Fibroblast of lung (primary cell): ENCODE measurements around the gene ITGB4. TPM values are rescaled to one million over a fixed set of nuclear protein-coding genes. Genes with fewer than 3 reads are reported as not detected.
A peak's percentile ranks its signal among the peaks of the same experiment; 100 is the strongest.

Source experiments
- DNase-seq, 2 donors: peaks; one replicate each; pipeline versions ENCODE4 v3.0.0 to v3.0.0-alpha.2; 2010; ENCODE audit warnings: low read depth in 2 of 2
- H2AFZ ChIP-seq: 2 replicates; pipeline ENCODE4 v1.5.1; 2012; ENCODE audit warnings: low read length, control low read depth, inconsistent platforms
- H3K27ac ChIP-seq: 2 replicates; pipeline ENCODE4 v1.5.1; 2011; ENCODE audit warnings: low read length, control low read depth; ENCODE audit not compliant: insufficient read depth
- H3K27me3 ChIP-seq: 2 replicates; pipeline ENCODE4 v1.5.1; 2011; ENCODE audit warnings: mild to moderate bottlenecking, low read length; ENCODE audit not compliant: control insufficient read depth, insufficient read depth
- H3K36me3 ChIP-seq: 2 replicates; pipeline ENCODE4 v1.5.1; 2011; ENCODE audit warnings: low read length; ENCODE audit not compliant: control insufficient read depth, insufficient read depth
- H3K4me1 ChIP-seq: 2 replicates; pipeline ENCODE4 v1.5.1; 2011; ENCODE audit warnings: low read length; ENCODE audit not compliant: control insufficient read depth, insufficient read depth; ENCODE audit errors: extremely low read depth
- H3K4me2 ChIP-seq: 2 replicates; pipeline ENCODE4 v1.5.1; 2011; ENCODE audit warnings: low read length, control low read depth; ENCODE audit not compliant: insufficient read depth; ENCODE audit errors: extremely low read depth
- H3K4me3 ChIP-seq, 4 experiments: fragments of 200-600 bp in 1 of 4; sonication (generic) in 1 of 4; replicated peaks in 1 of 4; 2 replicates each; pipeline ENCODE4 v1.5.1; 2011 to 2016; ENCODE audit warnings: low read length in 4 of 4, low read depth in 3 of 4, mild to moderate bottlenecking in 3 of 4, control low read depth in 2 of 4, inconsistent platforms in 1 of 4, mixed read lengths in 1 of 4; ENCODE audit not compliant: insufficient read depth in 1 of 4; ENCODE audit errors: control extremely low read depth in 1 of 4
- H3K79me2 ChIP-seq: 2 replicates; pipeline ENCODE4 v1.5.1; 2012; ENCODE audit warnings: mild to moderate bottlenecking, low read length, inconsistent platforms; ENCODE audit not compliant: control insufficient read depth, insufficient read depth
- H3K9ac ChIP-seq: 2 replicates; pipeline ENCODE4 v1.5.1; 2011; ENCODE audit warnings: mild to moderate bottlenecking, low read length, control low read depth; ENCODE audit not compliant: insufficient read depth
- H3K9me3 ChIP-seq: 2 replicates; pipeline ENCODE4 v1.5.1; 2012; ENCODE audit warnings: low read depth, low read length; ENCODE audit not compliant: control insufficient read depth, insufficient read depth
- H4K20me1 ChIP-seq: 2 replicates; pipeline ENCODE4 v1.5.1; 2011; ENCODE audit warnings: low read length; ENCODE audit not compliant: control insufficient read depth, insufficient read depth; ENCODE audit errors: extremely low read depth
- EZH2 ChIP-seq: IDR thresholded peaks from 2 replicates; pipeline ENCODE4 v1.5.1; 2012; ENCODE audit warnings: low read length, control low read depth, mild to moderate bottlenecking; ENCODE audit errors: missing control alignments
- polyA plus RNA-seq, 2 donors: library from polyadenylated mRNA; depleted of rRNA in 1 of 2; stranded (reverse) in 1 of 2; unstranded in 1 of 2; fragments of >200 nt; gene quantifications; 2 replicates each; pipeline ENCODE4 v1.2.1, GENCODE V29; 2011 to 2012; ENCODE audit warnings: missing spikeins in 1 of 2
- total RNA-seq: library from RNA; depleted of rRNA; stranded (reverse); fragments of >200 nt; gene quantifications from 2 replicates; pipeline ENCODE4 v1.2.1, GENCODE V29; 2014
- TF ChIP-seq, protein P1 (sequence below), 2 donors: IDR thresholded peaks in 1 of 2; conservative IDR thresholded peaks in 1 of 2; 1 replicate in 1 of 2; 2 replicates in 1 of 2; pipeline ENCODE4 v1.5.1; 2011 to 2012; ENCODE audit warnings: low read length in 2 of 2, control low read depth in 1 of 2, inconsistent platforms in 1 of 2, low read depth in 1 of 2, mild to moderate bottlenecking in 1 of 2

ITGB4 gene
- total and polyA plus RNA-seq, 2 donors (not counting 1 experiment from before 2014, with no cell fraction given) = 0.17 TPM

GRCh38 chr17:75784473-75785015 lies 63.3 kb downstream of the ITGB4 start, which contains the start of gene UNK:
Gene UNK, plus strand, starts transcription at chr17:75784806. Its CDS starts 75 bp downstream, at chr17:75784881.
- Histone ChIP-seq H2AFZ (no peak within 1 kb of the TSS), H3K27ac (peak within 1 kb of the TSS; percentile 99), H3K9ac (peak within 1 kb of the TSS; percentile 98), H3K27me3 (no peaks in the 10 kb centered on the region), H3K79me2 (peaks cover 23% of the 10 kb centered on the region), H3K4me3 (peak within 1 kb of the TSS; percentile 53 to 81 (median 73)), H4K20me1 (no peaks in the 10 kb centered on the region), H3K4me1 (peaks cover 16% of the 10 kb centered on the region), H3K36me3 (no peaks in the 10 kb centered on the region), H3K9me3 (no peaks in the 10 kb centered on the region), H3K4me2 (peak within 1 kb of the TSS; percentile 97)
- no peak for TF ChIP-seq EZH2
- TF ChIP-seq, protein P1, sequence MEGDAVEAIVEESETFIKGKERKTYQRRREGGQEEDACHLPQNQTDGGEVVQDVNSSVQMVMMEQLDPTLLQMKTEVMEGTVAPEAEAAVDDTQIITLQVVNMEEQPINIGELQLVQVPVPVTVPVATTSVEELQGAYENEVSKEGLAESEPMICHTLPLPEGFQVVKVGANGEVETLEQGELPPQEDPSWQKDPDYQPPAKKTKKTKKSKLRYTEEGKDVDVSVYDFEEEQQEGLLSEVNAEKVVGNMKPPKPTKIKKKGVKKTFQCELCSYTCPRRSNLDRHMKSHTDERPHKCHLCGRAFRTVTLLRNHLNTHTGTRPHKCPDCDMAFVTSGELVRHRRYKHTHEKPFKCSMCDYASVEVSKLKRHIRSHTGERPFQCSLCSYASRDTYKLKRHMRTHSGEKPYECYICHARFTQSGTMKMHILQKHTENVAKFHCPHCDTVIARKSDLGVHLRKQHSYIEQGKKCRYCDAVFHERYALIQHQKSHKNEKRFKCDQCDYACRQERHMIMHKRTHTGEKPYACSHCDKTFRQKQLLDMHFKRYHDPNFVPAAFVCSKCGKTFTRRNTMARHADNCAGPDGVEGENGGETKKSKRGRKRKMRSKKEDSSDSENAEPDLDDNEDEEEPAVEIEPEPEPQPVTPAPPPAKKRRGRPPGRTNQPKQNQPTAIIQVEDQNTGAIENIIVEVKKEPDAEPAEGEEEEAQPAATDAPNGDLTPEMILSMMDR (conservative IDR thresholded peaks at IDR 0.05 in 1 of 2, IDR thresholded peaks at IDR 0.05 in 1 of 2; ENCODE audit: low read depth in 1 of 2, low read length in 2 of 2) = no peak
- peak; percentile 99 to 100 for DNase-seq

GRCh38 chr17:75785016-75785890 lies 64.0 kb downstream of the ITGB4 start:
- no peak for TF ChIP-seq EZH2
- Histone ChIP-seq H3K27me3 (no peaks in the 10 kb centered on the region), H3K4me2 (peak overlapping the region; percentile 97), H3K9me3 (no peaks in the 10 kb centered on the region), H3K27ac (peak overlapping the region; percentile 99), H2AFZ (no peak overlapping the region), H3K4me3 (peak overlapping the region; percentile 53 to 81 (median 73)), H3K79me2 (peaks cover 26% of the 10 kb centered on the region), H3K36me3 (no peaks in the 10 kb centered on the region), H3K4me1 (peaks cover 13% of the 10 kb centered on the region), H3K9ac (peak overlapping the region; percentile 98), H4K20me1 (no peaks in the 10 kb centered on the region)
- DNase-seq = peak; percentile 84 to 94

DNA sequence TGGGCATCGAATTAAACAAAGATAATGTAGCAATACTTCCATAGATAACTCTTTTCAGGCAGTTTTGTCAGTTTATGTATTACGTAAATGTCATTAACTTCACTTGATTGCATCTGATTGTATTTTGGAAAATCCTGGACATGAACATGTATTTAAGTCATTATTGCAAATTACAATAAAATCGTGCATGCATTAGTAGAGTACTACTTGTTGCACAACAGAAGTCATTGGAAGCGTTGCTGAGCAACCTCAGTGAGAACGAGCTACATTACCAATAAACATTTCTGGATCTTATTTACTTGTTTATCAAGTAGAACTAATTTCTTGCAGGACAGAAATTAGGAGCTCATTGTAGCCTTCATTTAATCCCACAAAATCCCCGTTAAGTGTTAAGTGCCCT lies 70.0 kb downstream of the ITGB4 start:
- peaks cover 2% of the 10 kb centered on the region for H3K4me1 ChIP-seq
- no peak for DNase-seq
- H3K79me2 ChIP-seq = peaks cover 29% of the 10 kb centered on the region
- TF ChIP-seq, protein P1 (conservative IDR thresholded peaks at IDR 0.05 in 1 of 2, IDR thresholded peaks at IDR 0.05 in 1 of 2; ENCODE audit: low read depth in 1 of 2, low read length in 2 of 2) = no peak
- TF ChIP-seq EZH2 = no peak
- H3K36me3 ChIP-seq = peaks cover 2% of the 10 kb centered on the region
- no peaks in the 10 kb centered on the region for H3K9me3 ChIP-seq
- no peak overlapping the region for H3K4me3 ChIP-seq
- H3K4me2 ChIP-seq = no peak overlapping the region
- no peaks in the 10 kb centered on the region for H4K20me1 ChIP-seq
- H3K27ac ChIP-seq = no peak overlapping the region
- no peaks in the 10 kb centered on the region for H3K27me3 ChIP-seq
- no peak overlapping the region for H2AFZ ChIP-seq
- H3K9ac ChIP-seq = no peak overlapping the region
